ENCODE data around the gene KIF4A. TPM values are rescaled to one million over a fixed set of nuclear protein-coding genes. Genes with fewer than 3 reads are reported as not detected.

Gene KIF4A
- total RNA-seq, 1 experiment from 2014 or later: 52.9 TPM

DNA sequence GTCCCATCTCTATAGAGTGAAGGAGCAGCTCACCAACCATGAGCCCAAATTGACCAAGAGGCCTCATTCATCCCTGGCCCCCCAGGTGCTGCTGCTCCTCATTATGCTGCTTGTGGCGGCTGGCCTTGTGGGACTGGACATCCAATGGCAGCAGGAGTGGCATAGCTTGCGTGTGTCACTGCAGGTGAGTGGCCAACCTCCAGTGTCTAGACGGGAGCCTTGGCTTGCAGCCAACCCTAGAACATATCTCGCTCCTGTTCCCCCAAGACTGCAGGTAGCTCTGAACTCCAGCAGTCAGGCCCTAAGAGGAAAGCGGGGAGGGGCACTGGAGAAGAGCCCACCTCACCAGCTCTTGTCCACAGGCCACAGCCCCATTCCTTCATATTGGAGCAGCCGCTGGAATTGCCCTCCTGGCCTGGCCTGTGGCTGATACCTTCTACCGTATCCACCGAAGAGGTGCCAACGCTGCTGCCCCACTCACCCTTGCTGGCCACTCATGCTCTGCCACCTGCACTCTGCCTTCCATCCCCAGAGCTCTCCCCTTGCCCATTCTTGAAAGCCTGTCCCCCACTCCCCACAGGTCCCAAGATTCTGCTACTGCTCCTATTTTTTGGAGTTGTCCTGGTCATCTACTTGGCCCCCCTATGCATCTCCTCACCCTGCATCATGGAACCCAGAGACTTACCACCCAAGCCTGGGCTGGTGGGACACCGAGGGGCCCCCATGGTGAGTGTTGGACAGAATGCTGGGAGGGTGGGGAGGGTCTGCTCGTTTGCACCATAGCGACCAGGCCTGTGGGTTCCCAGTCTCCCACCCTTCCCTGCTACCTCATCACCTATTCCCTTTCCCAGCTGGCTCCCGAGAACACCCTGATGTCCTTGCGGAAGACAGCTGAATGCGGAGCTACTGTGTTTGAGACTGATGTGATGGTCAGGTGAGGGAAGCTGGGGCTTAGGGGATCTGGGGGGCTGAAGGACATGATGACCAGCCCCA, 136.7 kb downstream of the KIF4A start:
- CTCF ChIA-PET: no interaction called here
- Histone ChIP-seq H3K79me2 (ENCODE audit: low read depth) (no peaks in the 10 kb centered on the region), H3K9me2 (ENCODE audit: insufficient read depth) (no peaks in the 10 kb centered on the region), H3K36me3 (ENCODE audit: low read depth) (no peaks in the 10 kb centered on the region), H3K4me3 (no peak overlapping the region), H3K27ac (no peak overlapping the region), H3K4me1 (replicated peaks; ENCODE audit: insufficient read depth) (no peaks in the 10 kb centered on the region), H2AFZ (no peak overlapping the region), H3K27me3 (ENCODE audit: insufficient read depth, low read depth) (no peaks in the 10 kb centered on the region), H4K20me1 (ENCODE audit: insufficient read depth) (no peaks in the 10 kb centered on the region), H3K4me2 (no peak overlapping the region), H3F3A (ENCODE audit: insufficient read depth, low read depth) (no peaks in the 10 kb centered on the region), H3K9me3 (ENCODE audit: insufficient read depth, low read depth) (no peaks in the 10 kb centered on the region)
- intact Hi-C loops (cut with micrococcal nuclease; ENCODE audit: unreplicated experiment): no loop called here
- POLR2A ChIA-PET (ENCODE audit: unreplicated experiment): interaction anchor here (0.7 kb wide), 1 partner anchor 295 kb away, joined by 4 read pairs; no protein-coding TSS in a partner anchor
- no peak for TF ChIP-seq EZH2 (IDR thresholded peaks at IDR 0.05; ENCODE audit: low read depth)
- TF ChIP-seq, protein P1, sequence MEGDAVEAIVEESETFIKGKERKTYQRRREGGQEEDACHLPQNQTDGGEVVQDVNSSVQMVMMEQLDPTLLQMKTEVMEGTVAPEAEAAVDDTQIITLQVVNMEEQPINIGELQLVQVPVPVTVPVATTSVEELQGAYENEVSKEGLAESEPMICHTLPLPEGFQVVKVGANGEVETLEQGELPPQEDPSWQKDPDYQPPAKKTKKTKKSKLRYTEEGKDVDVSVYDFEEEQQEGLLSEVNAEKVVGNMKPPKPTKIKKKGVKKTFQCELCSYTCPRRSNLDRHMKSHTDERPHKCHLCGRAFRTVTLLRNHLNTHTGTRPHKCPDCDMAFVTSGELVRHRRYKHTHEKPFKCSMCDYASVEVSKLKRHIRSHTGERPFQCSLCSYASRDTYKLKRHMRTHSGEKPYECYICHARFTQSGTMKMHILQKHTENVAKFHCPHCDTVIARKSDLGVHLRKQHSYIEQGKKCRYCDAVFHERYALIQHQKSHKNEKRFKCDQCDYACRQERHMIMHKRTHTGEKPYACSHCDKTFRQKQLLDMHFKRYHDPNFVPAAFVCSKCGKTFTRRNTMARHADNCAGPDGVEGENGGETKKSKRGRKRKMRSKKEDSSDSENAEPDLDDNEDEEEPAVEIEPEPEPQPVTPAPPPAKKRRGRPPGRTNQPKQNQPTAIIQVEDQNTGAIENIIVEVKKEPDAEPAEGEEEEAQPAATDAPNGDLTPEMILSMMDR (conservative IDR thresholded peaks at IDR 0.05): no peak
- BruUV-seq (replicated peaks): no TSS peak
- DNase-seq: no peak

DNA sequence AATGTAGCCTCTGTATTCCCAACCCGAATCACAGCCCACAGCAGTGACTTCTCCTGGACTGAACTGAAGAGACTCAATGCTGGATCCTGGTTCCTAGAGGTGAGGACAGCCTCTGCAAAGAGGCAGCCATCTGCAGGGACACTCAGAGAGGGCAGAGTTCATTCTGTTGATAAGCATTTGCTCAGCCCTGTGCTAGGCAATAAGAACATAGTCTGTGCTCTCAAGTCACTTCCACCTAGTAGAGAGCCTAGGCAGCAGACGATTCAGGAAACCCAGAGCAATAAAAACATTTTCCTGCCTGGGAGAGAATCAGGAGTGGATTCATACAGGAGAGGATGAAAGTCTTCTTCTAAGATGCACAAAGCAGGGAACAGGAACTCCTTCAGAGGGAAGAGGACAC, 137.5 kb downstream of the KIF4A start:
- no peak for DNase-seq
- intact Hi-C loops (cut with micrococcal nuclease; ENCODE audit: unreplicated experiment): no loop called here
- H3K4me1 ChIP-seq (replicated peaks; ENCODE audit: insufficient read depth): no peaks in the 10 kb centered on the region
- H2AFZ ChIP-seq: no peak overlapping the region
- H4K20me1 ChIP-seq (ENCODE audit: insufficient read depth): no peaks in the 10 kb centered on the region
- H3K36me3 ChIP-seq (ENCODE audit: low read depth): no peaks in the 10 kb centered on the region
- H3K27ac ChIP-seq: no peak overlapping the region
- H3K79me2 ChIP-seq (ENCODE audit: low read depth): no peaks in the 10 kb centered on the region
- no peaks in the 10 kb centered on the region for H3K27me3 ChIP-seq (ENCODE audit: insufficient read depth, low read depth)
- no peak overlapping the region for H3K4me2 ChIP-seq
- H3K9me3 ChIP-seq (ENCODE audit: insufficient read depth, low read depth): no peaks in the 10 kb centered on the region
- ChIA-PET POLR2A (ENCODE audit: unreplicated experiment) (no interaction called here), CTCF (no interaction called here)
- TF ChIP-seq EZH2 (IDR thresholded peaks at IDR 0.05; ENCODE audit: low read depth): no peak
- TF ChIP-seq, protein P1 (conservative IDR thresholded peaks at IDR 0.05): no peak
- BruUV-seq (replicated peaks): no TSS peak
- no peak overlapping the region for H3K4me3 ChIP-seq
- H3K9me2 ChIP-seq (ENCODE audit: insufficient read depth): no peaks in the 10 kb centered on the region
- H3F3A ChIP-seq (ENCODE audit: insufficient read depth, low read depth): no peaks in the 10 kb centered on the region

DNA sequence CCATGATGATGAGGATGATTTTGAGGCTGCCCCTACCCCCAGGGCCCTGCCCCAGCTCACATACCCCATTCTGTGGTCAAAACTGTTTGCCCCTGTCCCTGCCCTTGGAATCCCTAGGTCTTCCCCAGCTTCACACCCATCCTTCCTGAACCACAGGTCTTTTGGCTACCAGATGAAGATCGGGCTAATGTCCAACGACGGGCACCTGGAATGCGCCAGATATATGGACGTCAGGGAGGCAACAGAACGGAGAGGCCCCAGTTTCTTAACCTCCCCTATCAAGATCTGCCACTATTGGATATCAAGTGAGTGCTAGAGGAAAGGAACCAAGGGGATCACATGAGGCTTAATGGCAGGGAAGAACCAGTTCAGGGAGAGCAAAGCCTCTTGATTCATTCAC, 139.9 kb downstream of the KIF4A start:
- TF ChIP-seq EZH2 (IDR thresholded peaks at IDR 0.05; ENCODE audit: low read depth): no peak
- TF ChIP-seq, protein P1 (conservative IDR thresholded peaks at IDR 0.05): no peak
- intact Hi-C loops (cut with micrococcal nuclease; ENCODE audit: unreplicated experiment): loop anchor here (5.0 kb wide), 1 partner anchor 123 kb away; no protein-coding TSS in a partner anchor
- Histone ChIP-seq H3K4me3 (no peak overlapping the region), H3K4me1 (replicated peaks; ENCODE audit: insufficient read depth) (0 out of 2 replicates have a peak, but pooled peaks cover 7% of the 10 kb centered on the region), H3K79me2 (ENCODE audit: low read depth) (no peaks in the 10 kb centered on the region), H2AFZ (no peak overlapping the region), H3K27me3 (ENCODE audit: insufficient read depth, low read depth) (no peaks in the 10 kb centered on the region), H3K27ac (no peak overlapping the region), H4K20me1 (ENCODE audit: insufficient read depth) (no peaks in the 10 kb centered on the region), H3F3A (ENCODE audit: insufficient read depth, low read depth) (no peaks in the 10 kb centered on the region), H3K9me3 (ENCODE audit: insufficient read depth, low read depth) (no peaks in the 10 kb centered on the region), H3K9me2 (ENCODE audit: insufficient read depth) (no peaks in the 10 kb centered on the region), H3K36me3 (ENCODE audit: low read depth) (no peaks in the 10 kb centered on the region), H3K4me2 (no peak overlapping the region)
- no peak for DNase-seq
- no TSS peak for BruUV-seq (replicated peaks)
- POLR2A ChIA-PET (ENCODE audit: unreplicated experiment): no interaction called here
- CTCF ChIA-PET: no interaction called here
